ENCODE results near the gene CARD10.

DNA sequence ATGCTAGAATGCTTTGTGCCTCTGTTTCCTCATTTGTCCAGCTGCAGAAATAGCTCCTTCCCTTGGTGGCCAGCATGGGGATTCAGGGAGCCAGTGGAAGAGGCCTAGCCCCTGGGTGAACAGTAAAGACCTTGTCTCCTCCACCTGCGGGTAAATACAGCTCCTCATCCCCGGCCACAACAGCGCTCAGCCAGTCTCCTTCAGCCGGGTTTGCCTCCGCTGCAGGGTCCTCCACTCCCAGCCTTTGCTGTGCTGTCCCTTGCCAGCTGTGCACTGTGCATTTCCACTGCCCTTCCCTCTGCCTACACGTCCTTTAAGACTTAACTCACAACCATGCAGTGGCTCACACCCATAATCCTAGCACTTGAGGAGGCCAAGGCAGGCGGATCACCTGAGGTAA lies 39.6 kb upstream of the CARD10 start:
- TF ChIP-seq POLR2A (IDR thresholded peaks at IDR 0.05) = no peak
- TF ChIP-seq, protein P1, sequence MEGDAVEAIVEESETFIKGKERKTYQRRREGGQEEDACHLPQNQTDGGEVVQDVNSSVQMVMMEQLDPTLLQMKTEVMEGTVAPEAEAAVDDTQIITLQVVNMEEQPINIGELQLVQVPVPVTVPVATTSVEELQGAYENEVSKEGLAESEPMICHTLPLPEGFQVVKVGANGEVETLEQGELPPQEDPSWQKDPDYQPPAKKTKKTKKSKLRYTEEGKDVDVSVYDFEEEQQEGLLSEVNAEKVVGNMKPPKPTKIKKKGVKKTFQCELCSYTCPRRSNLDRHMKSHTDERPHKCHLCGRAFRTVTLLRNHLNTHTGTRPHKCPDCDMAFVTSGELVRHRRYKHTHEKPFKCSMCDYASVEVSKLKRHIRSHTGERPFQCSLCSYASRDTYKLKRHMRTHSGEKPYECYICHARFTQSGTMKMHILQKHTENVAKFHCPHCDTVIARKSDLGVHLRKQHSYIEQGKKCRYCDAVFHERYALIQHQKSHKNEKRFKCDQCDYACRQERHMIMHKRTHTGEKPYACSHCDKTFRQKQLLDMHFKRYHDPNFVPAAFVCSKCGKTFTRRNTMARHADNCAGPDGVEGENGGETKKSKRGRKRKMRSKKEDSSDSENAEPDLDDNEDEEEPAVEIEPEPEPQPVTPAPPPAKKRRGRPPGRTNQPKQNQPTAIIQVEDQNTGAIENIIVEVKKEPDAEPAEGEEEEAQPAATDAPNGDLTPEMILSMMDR (IDR thresholded peaks at IDR 0.05) = no peak
